HepG2 (cell line): Measurements from ENCODE around the gene EGFL8. TPM values are rescaled to one million over a fixed set of nuclear protein-coding genes. Genes with fewer than 3 reads are reported as not detected.

ENCODE experiments used
- ATAC-seq: fragments of 200-7000 bp; cut with Tn5 transposase; 3 replicates; pipeline ENCODE4 v1.9.1; 2020; ENCODE audit warnings: mild to moderate bottlenecking, moderate library complexity
- BruUV-seq: library from RNA; stranded (reverse); fragments of 400-500 nt; replicated peaks from 2 replicates; lab custom pipeline; 2021; lab: Mats Ljungman, UMichigan
- CTCF ChIA-PET: fragments of 300-600 bp; formaldehyde crosslinking; extraction: SDS; loops from one replicate; lab custom pipeline; 2021; ENCODE audit warnings: low total read pairs, inconsistent platforms, low intra/inter-chr PET ratio; lab: Yijun Ruan, JAX
- POLR2A ChIA-PET: fragments of 350-600 bp; sonication (Branson Sonifier 250); formaldehyde crosslinking; loops from one replicate; lab custom pipeline; 2020; ENCODE audit warnings: antibody characterized with exemption, inconsistent platforms; lab: Yijun Ruan, JAX
- DNase-seq: peaks from one replicate; pipeline ENCODE4 v3.0.0-alpha.2; 2015; ENCODE audit warnings: low spot score
- FAIRE-seq: peaks from 3 replicates; lab custom pipeline; 2011; peaks lifted over from hg19 to GRCh38; lab: Jason Lieb, UNC
- H2AFZ ChIP-seq: one replicate; pipeline ENCODE4 v1.6.1; 2011; ENCODE audit warnings: low read length, inconsistent platforms
- H3K27ac ChIP-seq: fragments of 300-600 bp; 3 replicates; pipeline ENCODE4 v1.8.0; 2011; ENCODE audit warnings: mixed run types, mild to moderate bottlenecking, mixed read lengths, low read length, inconsistent platforms; ENCODE audit not compliant: insufficient read depth; ENCODE audit errors: extremely low read length
- H3K27me3 ChIP-seq, 2 experiments: fragments of 200-600 bp in 1 of 2; 2 replicates in 1 of 2; 3 replicates in 1 of 2; pipeline versions ENCODE4 v1.6.0 to v1.8.0; 2011; ENCODE audit warnings: low read length in 2 of 2, mild to moderate bottlenecking in 2 of 2, moderate library complexity in 2 of 2, inconsistent platforms in 1 of 2; ENCODE audit not compliant: insufficient read depth in 2 of 2, control insufficient read depth in 1 of 2
- H3K36me3 ChIP-seq, 2 experiments: fragments of 200-600 bp in 1 of 2; replicated peaks in 1 of 2; 2 replicates in 1 of 2; 3 replicates in 1 of 2; pipeline versions ENCODE4 v1.5.1 to v1.8.0; 2011; ENCODE audit warnings: low read length in 2 of 2, inconsistent platforms in 1 of 2; ENCODE audit not compliant: insufficient read depth in 2 of 2, control insufficient read depth in 1 of 2
- H3K4me1 ChIP-seq: 2 replicates; pipeline ENCODE4 v1.5.1; 2012; ENCODE audit warnings: low read length, inconsistent platforms; ENCODE audit not compliant: insufficient read depth
- H3K4me2 ChIP-seq: 2 replicates; pipeline ENCODE4 v1.6.0; 2011; ENCODE audit warnings: low read depth, low read length, inconsistent platforms
- H3K4me3 ChIP-seq, 3 experiments: fragments of 200-600 bp in 1 of 3; sonication (generic), shearing (Covaris generic) in 1 of 3; replicated peaks in 1 of 3; 2 replicates each; pipeline ENCODE4 v1.5.1; 2011 to 2016; ENCODE audit warnings: low read length in 3 of 3, inconsistent platforms in 2 of 3, low read depth in 2 of 3, mild to moderate bottlenecking in 2 of 3, control low read depth in 1 of 3, mixed read lengths in 1 of 3; ENCODE audit not compliant: insufficient read depth in 1 of 3
- H3K79me2 ChIP-seq: one replicate; pipeline ENCODE4 v1.6.1; 2011; ENCODE audit warnings: low read length, inconsistent platforms; ENCODE audit not compliant: insufficient read depth
- H3K9ac ChIP-seq: 2 replicates; pipeline ENCODE4 v1.6.0; 2011; ENCODE audit warnings: mild to moderate bottlenecking, low read depth, low read length, inconsistent platforms; ENCODE audit not compliant: insufficient read depth
- H3K9me3 ChIP-seq: 2 replicates; pipeline ENCODE4 v1.5.1; 2012; ENCODE audit warnings: mild to moderate bottlenecking, low read length
- H4K20me1 ChIP-seq: 2 replicates; pipeline ENCODE4 v1.6.0; 2011; ENCODE audit warnings: inconsistent platforms, mild to moderate bottlenecking, low read length, moderate library complexity; ENCODE audit not compliant: insufficient read depth
- MATR3 ChIP-seq: sonication (generic); formaldehyde crosslinking; IDR thresholded peaks from 2 replicates; pipeline ENCODE4 v1.4.0; 2020; ENCODE audit warnings: missing genetic modification reagents
- RBAK ChIP-seq: sonication (generic); formaldehyde crosslinking; IDR thresholded peaks from 2 replicates; pipeline ENCODE4 v1.5.1; 2020; ENCODE audit warnings: mild to moderate bottlenecking, missing genetic modification reagents
- ZNF138 ChIP-seq: sonication (generic); formaldehyde crosslinking; IDR thresholded peaks from 2 replicates; pipeline ENCODE4 v1.5.0; 2020; ENCODE audit warnings: mild to moderate bottlenecking, low read depth, missing genetic modification reagents
- ZNF34 ChIP-seq: sonication (generic); formaldehyde crosslinking; IDR thresholded peaks from 2 replicates; pipeline ENCODE4 v1.4.0; 2020; ENCODE audit warnings: mild to moderate bottlenecking, missing genetic modification reagents, borderline replicate concordance
- ZNF646 ChIP-seq: sonication (generic); formaldehyde crosslinking; IDR thresholded peaks from 2 replicates; pipeline ENCODE4 v1.9.0; 2021; ENCODE audit warnings: mild to moderate bottlenecking, missing genetic modification reagents
- ZNF687 ChIP-seq: sonication (generic); formaldehyde crosslinking; IDR thresholded peaks from 2 replicates; pipeline ENCODE4 v1.5.1; 2020; ENCODE audit warnings: mild to moderate bottlenecking, missing genetic modification reagents, moderate library complexity
- ZNF75D ChIP-seq: sonication (generic); formaldehyde crosslinking; IDR thresholded peaks from 2 replicates; pipeline ENCODE4 v1.8.1; 2023; ENCODE audit warnings: missing genetic modification reagents, mild to moderate bottlenecking, borderline replicate concordance
- in situ Hi-C: cut with HindIII; loops from 2 replicates; pipeline ENCODE4 v1.10.0; 2017; ENCODE audit warnings: low pct_unique_long_range_greater_than_20kb; ENCODE audit not compliant: extremely low pct_ligation_motif_present
- intact Hi-C: fragments of 100-400 bp; cut with micrococcal nuclease; formaldehyde crosslinking; loops from one replicate; pipeline ENCODE4 v1.10.0; 2022; ENCODE audit not compliant: unreplicated experiment
- polyA plus RNA-seq, 8 experiments: library from polyadenylated mRNA; depleted of rRNA in 3 of 8; stranded (reverse) in 7 of 8; unstranded in 1 of 8; fragments of >200 nt; fragmentation: Illumina TruSeq in 4 of 8; extraction: Trizol in 4 of 8; gene quantifications; 2 replicates each; pipeline versions ENCODE4 v1.2.1 to v1.2.3, GENCODE V29; 2011 to 2016; ENCODE audit warnings: low read depth in 4 of 8, missing spikeins in 1 of 8, mixed read lengths in 1 of 8; ENCODE audit not compliant: insufficient read depth in 1 of 8
- total RNA-seq, 5 experiments: library from RNA; depleted of rRNA; stranded (reverse); fragments of >200 nt; fragmentation: Illumina TruSeq; extraction: Trizol; gene quantifications; 2 replicates each; pipeline ENCODE4 v1.2.3, GENCODE V29; 2016; ENCODE audit warnings: low read depth in 1 of 5
- TF ChIP-seq, protein P1 (sequence below): sonication (generic); formaldehyde crosslinking; conservative IDR thresholded peaks from 2 replicates; pipeline ENCODE4 v1.4.0; 2020; ENCODE audit warnings: missing genetic modification reagents

The EGFL8 gene
- total and polyA plus RNA-seq, 2 of the 13 experiments (the other 11 are each of a cell fraction or from before 2014, with no cell fraction given): 10.0 to 11.5 TPM

DNA sequence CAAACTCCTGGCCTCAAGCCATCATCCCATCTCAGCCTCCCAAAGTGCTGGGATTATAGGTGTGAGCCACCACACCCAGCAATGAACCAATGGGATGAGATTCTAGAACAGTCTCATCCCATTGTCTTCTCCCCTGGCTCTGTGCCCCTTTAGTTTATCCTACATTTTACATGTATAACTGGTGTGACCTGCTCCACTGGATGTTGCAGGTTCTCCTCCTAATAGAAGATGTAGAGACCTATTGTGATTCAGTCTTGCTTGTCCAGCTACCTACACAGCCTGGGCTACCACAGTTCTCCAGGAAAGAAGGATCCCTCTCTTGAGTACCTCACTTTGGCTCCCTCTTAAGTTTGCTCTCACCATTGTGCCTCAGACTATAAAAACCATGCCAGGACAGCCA is 32.3 kb upstream of the EGFL8 start:
- H3K4me2 ChIP-seq: no peak overlapping the region
- ATAC-seq (no peak), DNase-seq (no peak), FAIRE-seq (no peak)
- H3K27ac ChIP-seq: no peak overlapping the region
- CTCF ChIA-PET: no interaction called here
- peaks cover 19% of the 10 kb centered on the region for H3K79me2 ChIP-seq
- no peaks in the 10 kb centered on the region for H3K9me3 ChIP-seq
- no peak overlapping the region for H3K4me3 ChIP-seq
- POLR2A ChIA-PET: no interaction called here
- no TSS peak for BruUV-seq
- H3K36me3 ChIP-seq: no peaks in the 10 kb centered on the region
- intact Hi-C loops: no loop called here
- H3K9ac ChIP-seq: no peak overlapping the region
- no peaks in the 10 kb centered on the region for H4K20me1 ChIP-seq
- peaks cover 1 to 6% of the 10 kb centered on the region in 2 experiments; a peak in 2 of 5 replicates for H3K27me3 ChIP-seq
- H3K4me1 ChIP-seq: peaks cover 22% of the 10 kb centered on the region
- in situ Hi-C loops: no loop called here
- no peak overlapping the region for H2AFZ ChIP-seq
- TF ChIP-seq RBAK (CRISPR knock-in tag) (no peak), ZNF34 (CRISPR knock-in tag) (no peak), ZNF138 (CRISPR knock-in tag) (no peak), ZNF646 (CRISPR knock-in tag) (no peak), ZNF687 (CRISPR knock-in tag) (no peak), ZNF75D (CRISPR knock-in tag) (no peak), MATR3 (CRISPR knock-in tag) (no peak)
- TF ChIP-seq, protein P1, sequence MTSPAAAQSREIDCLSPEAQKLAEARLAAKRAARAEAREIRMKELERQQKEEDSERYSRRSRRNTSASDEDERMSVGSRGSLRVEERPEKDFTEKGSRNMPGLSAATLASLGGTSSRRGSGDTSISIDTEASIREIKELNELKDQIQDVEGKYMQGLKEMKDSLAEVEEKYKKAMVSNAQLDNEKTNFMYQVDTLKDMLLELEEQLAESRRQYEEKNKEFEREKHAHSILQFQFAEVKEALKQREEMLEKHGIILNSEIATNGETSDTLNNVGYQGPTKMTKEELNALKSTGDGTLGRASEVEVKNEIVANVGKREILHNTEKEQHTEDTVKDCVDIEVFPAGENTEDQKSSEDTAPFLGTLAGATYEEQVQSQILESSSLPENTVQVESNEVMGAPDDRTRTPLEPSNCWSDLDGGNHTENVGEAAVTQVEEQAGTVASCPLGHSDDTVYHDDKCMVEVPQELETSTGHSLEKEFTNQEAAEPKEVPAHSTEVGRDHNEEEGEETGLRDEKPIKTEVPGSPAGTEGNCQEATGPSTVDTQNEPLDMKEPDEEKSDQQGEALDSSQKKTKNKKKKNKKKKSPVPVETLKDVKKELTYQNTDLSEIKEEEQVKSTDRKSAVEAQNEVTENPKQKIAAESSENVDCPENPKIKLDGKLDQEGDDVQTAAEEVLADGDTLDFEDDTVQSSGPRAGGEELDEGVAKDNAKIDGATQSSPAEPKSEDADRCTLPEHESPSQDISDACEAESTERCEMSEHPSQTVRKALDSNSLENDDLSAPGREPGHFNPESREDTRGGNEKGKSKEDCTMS (CRISPR knock-in tag): no peak
